Stimulated activated CD4-positive, alpha-beta T cell treated with anti-CD3 and anti-CD28 coated beads, Interleukin-4, amount 100 ng/mL, for 1 hour (primary cell): ENCODE data around the gene CCT5.
A peak's percentile ranks its signal among the peaks of the same experiment; 100 is the strongest.
"Not testable (repeated sequence)": the region's sequence is repeated elsewhere in the genome, so short reads cannot be mapped to it uniquely, and the experiment has no call there.

Experiments
- DNase-seq: peaks from one replicate; pipeline ENCODE4 v3.0.0-alpha.2; 2020

CCT5 gene

GRCh38 chr5:10247217-10247616 lies 2.9 kb upstream of the CCT5 start:
- not testable (repeated sequence) for DNase-seq

- DNase-seq, result no peak
Observed at GRCh38 chr5:10248378-10249260, 1.5 kb upstream of the CCT5 start.

- DNase-seq, result peak; percentile 15
Observed at GRCh38 chr5:10250806-10251276, 761 bp downstream of the CCT5 start.

- DNase-seq, result no peak
Observed at GRCh38 chr5:10251405-10251804, 1.3 kb downstream of the CCT5 start.

- DNase-seq, result no peak
Observed at GRCh38 chr5:10253390-10253789, 3.3 kb downstream of the CCT5 start.

GRCh38 chr5:10254686-10255085 lies 4.6 kb downstream of the CCT5 start:
- DNase-seq, result no peak

- DNase-seq, result no peak
Observed at GRCh38 chr5:10257870-10258269, 7.8 kb downstream of the CCT5 start.

GRCh38 chr5:10259899-10260298 lies 9.8 kb downstream of the CCT5 start:
- DNase-seq, result no peak

GRCh38 chr5:10261065-10261464 lies 11.0 kb downstream of the CCT5 start:
- no peak for DNase-seq

GRCh38 chr5:10262121-10262774 lies 12.2 kb downstream of the CCT5 start:
- no peak for DNase-seq

- no peak for DNase-seq
Observed at GRCh38 chr5:10262995-10263394, 12.9 kb downstream of the CCT5 start.

- no peak for DNase-seq
Observed at GRCh38 chr5:10264604-10265003, 14.5 kb downstream of the CCT5 start.

GRCh38 chr5:10265245-10266109 lies 15.4 kb downstream of the CCT5 start:
- no peak for DNase-seq

GRCh38 chr5:10266137-10266536 lies 16.1 kb downstream of the CCT5 start:
- no peak for DNase-seq

GRCh38 chr5:10266839-10267238 lies 16.8 kb downstream of the CCT5 start:
- no peak for DNase-seq

GRCh38 chr5:10268100-10268499 lies 18.0 kb downstream of the CCT5 start:
- no peak for DNase-seq

- DNase-seq, result no peak
Observed at GRCh38 chr5:10272053-10272874, 22.2 kb downstream of the CCT5 start.

GRCh38 chr5:10272875-10273209 lies 22.8 kb downstream of the CCT5 start:
- not testable (repeated sequence) for DNase-seq

GRCh38 chr5:10275460-10275859 lies 25.4 kb downstream of the CCT5 start:
- DNase-seq, result no peak

GRCh38 chr5:10275991-10276390 lies 25.9 kb downstream of the CCT5 start:
- DNase-seq, result no peak

- DNase-seq, result no peak
Observed at GRCh38 chr5:10276691-10277090, 26.6 kb downstream of the CCT5 start.
